GM21576 (cell line): Measurements from ENCODE around the gene GCNT3.

Experiments
- ATAC-seq: cut with Tn5 transposase; IDR thresholded peaks from one replicate; pipeline ENCODE4 v1.9.1; 2021; ENCODE audit warnings: mild to moderate bottlenecking, moderate library complexity; ENCODE audit not compliant: unreplicated experiment

Gene GCNT3

GRCh38 chr15:59611276-59612260 is at the start of gene GCNT3:
Gene GCNT3, plus strand, starts transcription at chr15:59611783. Its CDS starts 6,456 bp downstream, at chr15:59618239.
- no peak for ATAC-seq

- no peak for ATAC-seq
These were observed 49.0 kb upstream of the GCNT3 start for GRCh38 chr15:59562448-59563186.

- no peak for ATAC-seq
These were observed 46.3 kb upstream of the GCNT3 start for GRCh38 chr15:59565299-59565698.

GRCh38 chr15:59567324-59567723 is 44.3 kb upstream of the GCNT3 start:
- ATAC-seq = no peak

- ATAC-seq = no peak
These were observed 42.1 kb upstream of the GCNT3 start for GRCh38 chr15:59569477-59569876.

- ATAC-seq = no peak
These were observed 41.3 kb upstream of the GCNT3 start for GRCh38 chr15:59570315-59570714.

GRCh38 chr15:59571606-59572005 is 40.0 kb upstream of the GCNT3 start:
- no peak for ATAC-seq

GRCh38 chr15:59583088-59583487 is 28.5 kb upstream of the GCNT3 start:
- ATAC-seq = no peak

GRCh38 chr15:59587085-59587826 is 24.3 kb upstream of the GCNT3 start:
- ATAC-seq = no peak

GRCh38 chr15:59590027-59590426 is 21.6 kb upstream of the GCNT3 start:
- ATAC-seq = no peak

GRCh38 chr15:59591356-59591755 is 20.2 kb upstream of the GCNT3 start:
- ATAC-seq = no peak

- ATAC-seq = no peak
These were observed 17.1 kb upstream of the GCNT3 start for GRCh38 chr15:59594493-59594942.

GRCh38 chr15:59594991-59595390 is 16.6 kb upstream of the GCNT3 start:
- ATAC-seq = no peak

- no peak for ATAC-seq
These were observed 16.1 kb upstream of the GCNT3 start for GRCh38 chr15:59595434-59595915.

- ATAC-seq = no peak
These were observed 14.9 kb upstream of the GCNT3 start for GRCh38 chr15:59596640-59597039.

GRCh38 chr15:59598461-59598860 is 13.1 kb upstream of the GCNT3 start:
- no peak for ATAC-seq

GRCh38 chr15:59605994-59606393 is 5.6 kb upstream of the GCNT3 start:
- ATAC-seq = no peak

- no peak for ATAC-seq
These were observed 1.6 kb upstream of the GCNT3 start for GRCh38 chr15:59609730-59610712.

- no peak for ATAC-seq
These were observed 2.6 kb downstream of the GCNT3 start for GRCh38 chr15:59614153-59614552.

GRCh38 chr15:59615661-59616060 is 4.1 kb downstream of the GCNT3 start:
- ATAC-seq = no peak
